CD4-positive, alpha-beta T cell treated with Interleukin-4 for 1 hour (primary cell): ENCODE measurements around the gene KDM4F.

Experiments
- DNase-seq, 2 donors: peaks; one replicate each; pipeline ENCODE4 v3.0.0-alpha.2; 2020 to 2022

The KDM4F gene

GRCh38 chr11:95092549-95093324 lies 43.5 kb downstream of the KDM4F start:
- peak in 1 of 2 donors; percentile 20 for DNase-seq

GRCh38 chr11:95093548-95093947 lies 44.3 kb downstream of the KDM4F start:
- DNase-seq: no peak

GRCh38 chr11:95095858-95096587 lies 46.8 kb downstream of the KDM4F start:
- DNase-seq: peak in 1 of 2 donors; percentile 18

GRCh38 chr11:95097209-95097608 lies 48.0 kb downstream of the KDM4F start:
- DNase-seq: no peak

GRCh38 chr11:95098826-95099225 lies 49.6 kb downstream of the KDM4F start:
- DNase-seq: no peak

GRCh38 chr11:95100191-95100648 lies 51.0 kb downstream of the KDM4F start:
- DNase-seq: no peak
